ENCODE results near the gene IL10RB. TPM values are rescaled to one million over a fixed set of nuclear protein-coding genes. Genes with fewer than 3 reads are reported as not detected.
A peak's percentile ranks its signal among the peaks of the same experiment; 100 is the strongest.

IL10RB gene
- total RNA-seq, 4 donors from 2014 or later: 16.9 to 31.0 (median 20.6) TPM

GRCh38 chr21:33302796-33303195 lies 36.6 kb downstream of the IL10RB start:
- intact Hi-C loops (cut with DNase I): no loop called here
- H3K9me3 ChIP-seq: no peaks in the 10 kb centered on the region
- no peaks in the 10 kb centered on the region for H3K27me3 ChIP-seq
- H3K27ac ChIP-seq (replicated peaks in 1 of 4): no peak overlapping the region
- no peak overlapping the region for H3K4me3 ChIP-seq
- WGBS: 89% methylated on average over 7 of the region's 7 CpGs
- peaks cover 0 to 25% (median 19%) of the 10 kb centered on the region in 4 donors for H3K4me1 ChIP-seq
- peaks cover 0 to 2% (median under 1%) of the 10 kb centered on the region in 4 donors for H3K36me3 ChIP-seq
- DNase-seq (ENCODE audit: extremely low spot score): no peak
- TF ChIP-seq EP300 (IDR thresholded peaks at IDR 0.05) (no peak), POLR2AphosphoS5 (IDR thresholded peaks at IDR 0.05) (no peak), CTCF (IDR thresholded peaks at IDR 0.05) (no peak), POLR2A (IDR thresholded peaks at IDR 0.05; ENCODE audit: low read depth) (no peak)

- WGBS: 90% methylated on average over 4 of the region's 4 CpGs
- intact Hi-C loops (cut with DNase I): no loop called here
- Histone ChIP-seq H3K27ac (replicated peaks in 1 of 4) (no peak overlapping the region), H3K4me1 (peaks cover 0 to 17% (median 11%) of the 10 kb centered on the region in 4 donors), H3K4me3 (no peak overlapping the region), H3K9me3 (no peaks in the 10 kb centered on the region), H3K36me3 (no peaks in the 10 kb centered on the region), H3K27me3 (no peaks in the 10 kb centered on the region)
- no peak for TF ChIP-seq POLR2A (IDR thresholded peaks at IDR 0.05; ENCODE audit: low read depth)
- TF ChIP-seq POLR2AphosphoS5 (IDR thresholded peaks at IDR 0.05): no peak
- TF ChIP-seq CTCF (IDR thresholded peaks at IDR 0.05): no peak
- TF ChIP-seq EP300 (IDR thresholded peaks at IDR 0.05): no peak
- DNase-seq (ENCODE audit: extremely low spot score): peak; percentile 31
These were observed 39.1 kb downstream of the IL10RB start for GRCh38 chr21:33305344-33305671.

- no peaks in the 10 kb centered on the region for H3K36me3 ChIP-seq
- peak; percentile 31 for DNase-seq (ENCODE audit: extremely low spot score)
- no peaks in the 10 kb centered on the region for H3K27me3 ChIP-seq
- TF ChIP-seq POLR2AphosphoS5 (IDR thresholded peaks at IDR 0.05) (no peak), POLR2A (IDR thresholded peaks at IDR 0.05; ENCODE audit: low read depth) (no peak), CTCF (IDR thresholded peaks at IDR 0.05) (no peak), EP300 (IDR thresholded peaks at IDR 0.05) (no peak)
- H3K9me3 ChIP-seq: no peaks in the 10 kb centered on the region
- intact Hi-C loops (cut with DNase I): no loop called here
- peaks cover 0 to 12% (median 8%) of the 10 kb centered on the region in 4 donors for H3K4me1 ChIP-seq
- whole genome bisulfite sequencing: 90% methylated on average over 2 of the region's 2 CpGs
- H3K27ac ChIP-seq (replicated peaks in 1 of 4): no peak overlapping the region
- H3K4me3 ChIP-seq: no peak overlapping the region
These were observed 39.8 kb downstream of the IL10RB start for GRCh38 chr21:33305938-33306337.

- Histone ChIP-seq H3K36me3 (no peaks in the 10 kb centered on the region), H3K4me3 (no peak overlapping the region), H3K27ac (replicated peaks in 1 of 4) (no peak overlapping the region), H3K9me3 (no peaks in the 10 kb centered on the region), H3K27me3 (no peaks in the 10 kb centered on the region), H3K4me1 (no peaks in the 10 kb centered on the region)
- 30% methylated on average over 6 of the region's 6 CpGs for WGBS
- intact Hi-C loops (cut with DNase I): no loop called here
- DNase-seq (ENCODE audit: extremely low spot score): peak; percentile 68
- TF ChIP-seq POLR2A (IDR thresholded peaks at IDR 0.05; ENCODE audit: low read depth): no peak
- no peak for TF ChIP-seq EP300 (IDR thresholded peaks at IDR 0.05)
- TF ChIP-seq CTCF (IDR thresholded peaks at IDR 0.05): no peak
- no peak for TF ChIP-seq POLR2AphosphoS5 (IDR thresholded peaks at IDR 0.05)
These were observed 42.7 kb downstream of the IL10RB start for GRCh38 chr21:33308586-33309490.

Data from esophagus muscularis mucosa (tissue), 4 donors.